K562 (cell line): Measurements from ENCODE around the gene MEF2B. TPM values are rescaled to one million over a fixed set of nuclear protein-coding genes. Genes with fewer than 3 reads are reported as not detected.

Experiments
- ADNP ChIP-seq: fragments of 200-800 bp; sonication (Bioruptor generic); IDR thresholded peaks from 2 replicates; pipeline ENCODE4 v1.6.1; 2016; ENCODE audit warnings: missing genetic modification characterization, missing compliant biosample characterization
- ATF7 ChIP-seq: fragments of 450-650 bp; IDR thresholded peaks from 2 replicates; pipeline ENCODE4 v1.7.1; 2014; ENCODE audit warnings: mild to moderate bottlenecking, moderate library complexity
- DDX20 ChIP-seq: fragments of 450-650 bp; IDR thresholded peaks from 2 replicates; pipeline ENCODE4 v1.6.1; 2016; ENCODE audit warnings: missing genetic modification characterization, low read depth, mild to moderate bottlenecking, missing compliant biosample characterization, moderate library complexity
- DNMT1 ChIP-seq: fragments of 450-650 bp; IDR thresholded peaks from 2 replicates; pipeline ENCODE4 v1.6.1; 2016; ENCODE audit warnings: antibody characterized with exemption, mild to moderate bottlenecking
- E2F3 ChIP-seq: fragments of 250-450 bp; sonication (Bioruptor Pico); IDR thresholded peaks from 2 replicates; pipeline ENCODE4 v1.4.0; 2020; ENCODE audit warnings: mild to moderate bottlenecking
- ELF4 ChIP-seq: fragments of 450-650 bp; formaldehyde crosslinking; IDR thresholded peaks from 2 replicates; pipeline ENCODE4 v1.4.0; 2022; ENCODE audit warnings: missing genetic modification characterization
- ETS2 ChIP-seq: IDR thresholded peaks from 2 replicates; pipeline ENCODE4 v1.6.1; 2016; ENCODE audit warnings: borderline replicate concordance, missing genetic modification characterization, mild to moderate bottlenecking, moderate library complexity, missing compliant biosample characterization; ENCODE audit not compliant: poor library complexity, severe bottlenecking
- GTF2E2 ChIP-seq: fragments of 200-800 bp; sonication (Bioruptor generic); IDR thresholded peaks from 2 replicates; pipeline ENCODE4 v1.6.1; 2016; ENCODE audit warnings: missing genetic modification characterization, missing compliant biosample characterization
- POLR2AphosphoS5 ChIP-seq: IDR thresholded peaks from 2 replicates; pipeline ENCODE4 v1.6.1; 2011; ENCODE audit warnings: mild to moderate bottlenecking, low read depth, low read length, moderate library complexity; ENCODE audit not compliant: control insufficient read depth, insufficient read depth
- TCF7L2 ChIP-seq: fragments of 150-350 bp; IDR thresholded peaks from 2 replicates; pipeline ENCODE4 v1.6.1; 2016; ENCODE audit warnings: low read depth, mild to moderate bottlenecking, low read length, moderate library complexity
- TEAD4 ChIP-seq, 2 experiments: sonication (generic) in 1 of 2; formaldehyde crosslinking in 1 of 2; IDR thresholded peaks; 2 replicates each; pipeline versions ENCODE4 v1.6.1 to v1.8.0; 2012 to 2022; ENCODE audit warnings: borderline replicate concordance in 1 of 2, inconsistent platforms in 1 of 2, low read length in 1 of 2, mild to moderate bottlenecking in 1 of 2, missing genetic modification reagents in 1 of 2
- ZFP36 ChIP-seq: fragments of 150-350 bp; IDR thresholded peaks from 2 replicates; pipeline ENCODE4 v1.6.1; 2018; ENCODE audit warnings: low read length, low read depth; ENCODE audit not compliant: partially characterized antibody
- polyA plus RNA-seq, 8 experiments: library from polyadenylated mRNA; depleted of rRNA in 4 of 8; stranded (reverse) in 5 of 8; unstranded in 3 of 8; fragments of >200 nt; fragmentation: Nextera tagmentation in 2 of 8; fragmentation: Illumina TruSeq in 1 of 8; extraction: Ambion mirVana in 2 of 8; extraction: Trizol in 1 of 8; gene quantifications; 2 replicates each; pipeline versions ENCODE4 v1.2.1 to v1.2.3, GENCODE V29; 2011 to 2014; ENCODE audit warnings: inconsistent platforms in 1 of 8, missing spikeins in 1 of 8
- total RNA-seq, 7 experiments: library from RNA; depleted of rRNA in 6 of 7; stranded (reverse); fragments of >200 nt in 6 of 7; fragmentation: Illumina TruSeq in 2 of 7; extraction: Trizol in 2 of 7; gene quantifications; 2 replicates each; pipeline versions ENCODE4 v1.2.1 to v1.2.3, GENCODE V29; 2011 to 2021; ENCODE audit warnings: low replicate concordance in 1 of 7
- TF ChIP-seq, protein P1 (sequence below): fragments of 450-650 bp; formaldehyde crosslinking; IDR thresholded peaks from 2 replicates; pipeline ENCODE4 v1.4.0; 2020; ENCODE audit warnings: mild to moderate bottlenecking, mixed read lengths
- TF ChIP-seq, protein P2 (sequence below): fragments of 450-650 bp; formaldehyde crosslinking; IDR thresholded peaks from 2 replicates; pipeline ENCODE4 v1.4.0; 2022; ENCODE audit warnings: mild to moderate bottlenecking, moderate library complexity
- TF ChIP-seq, protein P3 (sequence below): fragments of 450-650 bp; conservative IDR thresholded peaks from 2 replicates; pipeline ENCODE4 v1.6.1; 2016; ENCODE audit warnings: missing genetic modification characterization, low read depth, mild to moderate bottlenecking, missing compliant biosample characterization, moderate library complexity
- TF ChIP-seq, protein P4 (sequence below): fragments of 250-450 bp; sonication (Bioruptor Pico); IDR thresholded peaks from 2 replicates; pipeline ENCODE4 v1.6.1; 2021; ENCODE audit warnings: mild to moderate bottlenecking
- TF ChIP-seq, protein P5 (sequence below): fragments of 250-450 bp; sonication (Bioruptor Pico); IDR thresholded peaks from 2 replicates; pipeline ENCODE4 v1.8.0; 2021; ENCODE audit warnings: mild to moderate bottlenecking, moderate library complexity

Gene MEF2B
- total and polyA plus RNA-seq, 9 of the 15 experiments (the other 6 are each of a cell fraction or from before 2014, with no cell fraction given) = 0.14 to 1.9 (median 0.71) TPM; not detected in 3

DNA sequence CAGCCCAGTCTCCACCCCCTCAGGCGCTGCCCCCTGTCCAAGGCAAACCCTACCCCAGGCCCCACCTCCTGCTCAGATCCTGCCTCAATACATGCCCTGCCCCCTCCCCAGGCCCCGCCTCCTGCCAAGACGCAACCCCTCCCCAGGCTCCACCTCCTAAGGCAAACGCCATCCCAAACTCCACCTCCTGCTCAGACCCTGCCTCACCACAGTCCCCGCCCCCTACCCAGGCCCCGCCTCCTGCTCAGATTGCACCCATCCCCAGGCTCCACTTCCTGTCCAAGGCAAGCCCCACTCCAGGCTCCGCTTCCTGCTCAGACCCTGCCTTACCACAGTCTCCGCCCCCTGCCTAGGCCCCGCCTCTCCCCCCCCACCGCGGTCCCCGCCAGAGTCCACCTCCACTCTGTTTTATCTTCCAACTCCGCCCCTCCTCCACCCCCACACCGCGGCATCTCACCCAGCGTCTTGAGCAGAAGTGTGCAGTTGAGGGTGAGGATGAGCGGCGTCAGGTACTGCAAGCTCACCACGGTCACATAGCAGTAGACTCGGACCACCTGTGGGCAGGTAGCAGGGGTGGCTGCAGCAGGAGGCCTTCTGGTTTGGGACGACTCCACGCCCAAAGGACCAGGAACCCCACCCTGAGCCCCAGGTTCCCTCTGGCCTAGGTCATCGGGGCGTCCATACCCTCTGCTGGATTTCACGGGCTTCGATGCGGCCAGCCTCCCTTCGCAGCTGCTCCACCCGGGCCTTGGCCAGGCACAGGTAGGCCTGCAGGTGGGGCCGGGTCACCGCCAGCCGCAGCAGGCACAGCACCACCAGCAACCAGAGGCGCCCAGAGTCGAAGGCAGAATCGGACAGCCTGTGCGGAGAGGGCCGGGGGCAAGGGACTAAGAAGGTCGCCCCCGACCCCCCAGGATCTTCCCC lies 49.5 kb downstream of the MEF2B start (continued):
- TF ChIP-seq, protein P1, sequence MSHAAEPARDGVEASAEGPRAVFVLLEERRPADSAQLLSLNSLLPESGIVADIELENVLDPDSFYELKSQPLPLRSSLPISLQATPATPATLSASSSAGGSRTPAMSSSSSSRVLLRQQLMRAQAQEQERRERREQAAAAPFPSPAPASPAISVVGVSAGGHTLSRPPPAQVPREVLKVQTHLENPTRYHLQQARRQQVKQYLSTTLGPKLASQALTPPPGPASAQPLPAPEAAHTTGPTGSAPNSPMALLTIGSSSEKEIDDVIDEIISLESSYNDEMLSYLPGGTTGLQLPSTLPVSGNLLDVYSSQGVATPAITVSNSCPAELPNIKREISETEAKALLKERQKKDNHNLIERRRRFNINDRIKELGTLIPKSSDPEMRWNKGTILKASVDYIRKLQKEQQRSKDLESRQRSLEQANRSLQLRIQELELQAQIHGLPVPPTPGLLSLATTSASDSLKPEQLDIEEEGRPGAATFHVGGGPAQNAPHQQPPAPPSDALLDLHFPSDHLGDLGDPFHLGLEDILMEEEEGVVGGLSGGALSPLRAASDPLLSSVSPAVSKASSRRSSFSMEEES = no peak
- TF ChIP-seq TEAD4 (IDR thresholded peaks at IDR 0.05; ENCODE audit: low read length) (peak; percentile 31; the same call in 1 of the 2 replicates), TEAD4 (CRISPR knock-in tag; IDR thresholded peaks at IDR 0.05; ENCODE audit: borderline replicate concordance) (no peak), DNMT1 (no peak), ELF4 (CRISPR knock-in tag) (0 out of 2 replicates have a peak, but pooled peaks have one; percentile 46), GTF2E2 (tag) (no peak), POLR2AphosphoS5 (peak; percentile 71), ADNP (tag) (no peak), TCF7L2 (no peak), DDX20 (tag) (no peak), E2F3 (CRISPR knock-in tag) (no peak), ZFP36 (peak; percentile 18), ATF7 (0 out of 2 replicates have a peak, but pooled peaks have one; percentile 14), ETS2 (tag) (no peak)
- TF ChIP-seq, protein P2, sequence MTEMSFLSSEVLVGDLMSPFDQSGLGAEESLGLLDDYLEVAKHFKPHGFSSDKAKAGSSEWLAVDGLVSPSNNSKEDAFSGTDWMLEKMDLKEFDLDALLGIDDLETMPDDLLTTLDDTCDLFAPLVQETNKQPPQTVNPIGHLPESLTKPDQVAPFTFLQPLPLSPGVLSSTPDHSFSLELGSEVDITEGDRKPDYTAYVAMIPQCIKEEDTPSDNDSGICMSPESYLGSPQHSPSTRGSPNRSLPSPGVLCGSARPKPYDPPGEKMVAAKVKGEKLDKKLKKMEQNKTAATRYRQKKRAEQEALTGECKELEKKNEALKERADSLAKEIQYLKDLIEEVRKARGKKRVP (CRISPR knock-in tag) = no peak
- TF ChIP-seq, protein P3, sequence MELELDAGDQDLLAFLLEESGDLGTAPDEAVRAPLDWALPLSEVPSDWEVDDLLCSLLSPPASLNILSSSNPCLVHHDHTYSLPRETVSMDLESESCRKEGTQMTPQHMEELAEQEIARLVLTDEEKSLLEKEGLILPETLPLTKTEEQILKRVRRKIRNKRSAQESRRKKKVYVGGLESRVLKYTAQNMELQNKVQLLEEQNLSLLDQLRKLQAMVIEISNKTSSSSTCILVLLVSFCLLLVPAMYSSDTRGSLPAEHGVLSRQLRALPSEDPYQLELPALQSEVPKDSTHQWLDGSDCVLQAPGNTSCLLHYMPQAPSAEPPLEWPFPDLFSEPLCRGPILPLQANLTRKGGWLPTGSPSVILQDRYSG (tag) = no peak
- TF ChIP-seq, protein P4, sequence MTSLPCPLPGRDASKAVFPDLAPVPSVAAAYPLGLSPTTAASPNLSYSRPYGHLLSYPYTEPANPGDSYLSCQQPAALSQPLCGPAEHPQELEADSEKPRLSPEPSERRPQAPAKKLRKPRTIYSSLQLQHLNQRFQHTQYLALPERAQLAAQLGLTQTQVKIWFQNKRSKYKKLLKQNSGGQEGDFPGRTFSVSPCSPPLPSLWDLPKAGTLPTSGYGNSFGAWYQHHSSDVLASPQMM (CRISPR knock-in tag) = no peak
- TF ChIP-seq, protein P5, sequence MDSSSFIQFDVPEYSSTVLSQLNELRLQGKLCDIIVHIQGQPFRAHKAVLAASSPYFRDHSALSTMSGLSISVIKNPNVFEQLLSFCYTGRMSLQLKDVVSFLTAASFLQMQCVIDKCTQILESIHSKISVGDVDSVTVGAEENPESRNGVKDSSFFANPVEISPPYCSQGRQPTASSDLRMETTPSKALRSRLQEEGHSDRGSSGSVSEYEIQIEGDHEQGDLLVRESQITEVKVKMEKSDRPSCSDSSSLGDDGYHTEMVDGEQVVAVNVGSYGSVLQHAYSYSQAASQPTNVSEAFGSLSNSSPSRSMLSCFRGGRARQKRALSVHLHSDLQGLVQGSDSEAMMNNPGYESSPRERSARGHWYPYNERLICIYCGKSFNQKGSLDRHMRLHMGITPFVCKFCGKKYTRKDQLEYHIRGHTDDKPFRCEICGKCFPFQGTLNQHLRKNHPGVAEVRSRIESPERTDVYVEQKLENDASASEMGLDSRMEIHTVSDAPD = no peak
